OCI-LY1 (cell line): ENCODE data around the gene CERS6.

Experiments used
- H2AFZ ChIP-seq: fragments of 200-600 bp; sonication (generic), shearing (Covaris generic); 2 replicates; pipeline ENCODE4 v1.6.0; 2014; ENCODE audit warnings: antibody characterized with exemption, mild to moderate bottlenecking, low read length
- H3F3A ChIP-seq: fragments of 200-600 bp; sonication (generic), shearing (Covaris generic); 2 replicates; pipeline ENCODE4 v1.6.0; 2014; ENCODE audit warnings: mild to moderate bottlenecking, antibody characterized with exemption, low read length, moderate library complexity; ENCODE audit not compliant: insufficient read depth
- H3K27ac ChIP-seq: fragments of 200-600 bp; sonication (generic); 2 replicates; pipeline ENCODE4 v1.5.1; 2014; ENCODE audit warnings: low read length, mixed run types, mild to moderate bottlenecking, low read depth; ENCODE audit not compliant: poor library complexity, severe bottlenecking
- H3K27me3 ChIP-seq: fragments of 200-600 bp; sonication (generic); 2 replicates; pipeline ENCODE4 v1.6.0; 2014; ENCODE audit warnings: antibody characterized with exemption, mild to moderate bottlenecking, low read length, moderate library complexity; ENCODE audit not compliant: insufficient read depth
- H3K36me3 ChIP-seq: fragments of 200-600 bp; sonication (generic); 2 replicates; pipeline ENCODE4 v1.6.1; 2014; ENCODE audit warnings: mild to moderate bottlenecking, antibody characterized with exemption, low read length, moderate library complexity, mixed read lengths; ENCODE audit not compliant: insufficient read depth
- H3K4me1 ChIP-seq: fragments of 200-600 bp; sonication (generic); 2 replicates; pipeline ENCODE4 v1.5.1; 2014; ENCODE audit warnings: mild to moderate bottlenecking, low read length, moderate library complexity; ENCODE audit not compliant: insufficient read depth, severe bottlenecking
- H3K4me2 ChIP-seq: fragments of 200-600 bp; sonication (generic), shearing (Covaris generic); 2 replicates; pipeline ENCODE4 v1.6.1; 2014; ENCODE audit warnings: low read length
- H3K4me3 ChIP-seq: fragments of 200-600 bp; sonication (generic); 2 replicates; pipeline ENCODE4 v1.5.1; 2014; ENCODE audit warnings: low read length, low read depth, mild to moderate bottlenecking, mixed read lengths; ENCODE audit not compliant: poor library complexity, severe bottlenecking
- H3K79me2 ChIP-seq: fragments of 200-600 bp; shearing (Covaris generic); 2 replicates; pipeline ENCODE4 v1.6.1; 2016; ENCODE audit warnings: mixed run types, low read length, mixed read lengths; ENCODE audit not compliant: insufficient read depth
- H3K9ac ChIP-seq: fragments of 200-600 bp; sonication (generic), shearing (Covaris generic); 2 replicates; pipeline ENCODE4 v1.6.1; 2014; ENCODE audit warnings: mild to moderate bottlenecking, low read length, mixed read lengths
- H3K9me2 ChIP-seq: fragments of 200-600 bp; sonication (generic), shearing (Covaris generic); 2 replicates; pipeline ENCODE4 v1.6.1; 2014; ENCODE audit warnings: low read depth, mild to moderate bottlenecking, low read length, mixed read lengths
- H3K9me3 ChIP-seq: fragments of 200-600 bp; shearing (Covaris generic); 2 replicates; pipeline ENCODE4 v1.6.1; 2014; ENCODE audit warnings: low read length, mixed read lengths
- H4K20me1 ChIP-seq: fragments of 200-600 bp; sonication (generic), shearing (Covaris generic); 2 replicates; pipeline ENCODE4 v1.6.0; 2016; ENCODE audit warnings: mild to moderate bottlenecking, low read length; ENCODE audit not compliant: insufficient read depth
- CTCF ChIP-seq: fragments of 200-600 bp; sonication (generic), shearing (Covaris generic); IDR thresholded peaks from 2 replicates; pipeline ENCODE4 v1.5.1; 2017; ENCODE audit warnings: mild to moderate bottlenecking, antibody characterized with exemption, low read length, moderate library complexity, mixed read lengths
- EZH2 ChIP-seq: fragments of 200-600 bp; sonication (generic), shearing (Covaris generic); IDR thresholded peaks from 2 replicates; pipeline ENCODE4 v1.8.0; 2017; ENCODE audit warnings: borderline replicate concordance, mixed run types, mild to moderate bottlenecking, antibody characterized with exemption, low read length, moderate library complexity, mixed read lengths

The CERS6 gene

DNA sequence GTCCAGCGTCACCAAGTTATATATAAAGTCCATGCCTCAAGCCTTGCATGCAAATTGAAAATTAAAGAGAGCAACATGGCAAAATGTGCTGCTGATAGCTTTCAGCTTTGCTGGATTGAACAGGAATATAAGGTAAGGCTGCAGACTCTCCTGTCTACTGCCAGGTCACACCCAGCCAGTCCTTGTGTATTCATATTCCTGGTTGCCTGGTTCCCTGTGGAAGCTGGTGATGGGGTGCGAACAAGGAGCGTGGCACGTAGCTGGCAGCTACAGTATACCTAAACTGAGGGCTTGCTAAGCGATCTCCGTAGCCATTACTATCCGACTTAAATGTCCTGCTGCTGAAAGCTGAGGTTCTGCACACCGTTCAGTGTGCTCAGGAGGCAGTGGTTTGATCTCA, 296.3 kb downstream of the CERS6 start:
- Histone ChIP-seq H3K9ac (no peak overlapping the region), H3K27ac (no peak overlapping the region), H3F3A (no peaks in the 10 kb centered on the region), H3K79me2 (no peaks in the 10 kb centered on the region), H4K20me1 (no peaks in the 10 kb centered on the region), H3K4me1 (no peaks in the 10 kb centered on the region), H3K4me3 (no peak overlapping the region), H3K36me3 (no peaks in the 10 kb centered on the region), H2AFZ (no peak overlapping the region), H3K27me3 (no peaks in the 10 kb centered on the region), H3K9me3 (no peaks in the 10 kb centered on the region), H3K4me2 (no peak overlapping the region), H3K9me2 (no peaks in the 10 kb centered on the region)
- no peak for TF ChIP-seq CTCF

DNA sequence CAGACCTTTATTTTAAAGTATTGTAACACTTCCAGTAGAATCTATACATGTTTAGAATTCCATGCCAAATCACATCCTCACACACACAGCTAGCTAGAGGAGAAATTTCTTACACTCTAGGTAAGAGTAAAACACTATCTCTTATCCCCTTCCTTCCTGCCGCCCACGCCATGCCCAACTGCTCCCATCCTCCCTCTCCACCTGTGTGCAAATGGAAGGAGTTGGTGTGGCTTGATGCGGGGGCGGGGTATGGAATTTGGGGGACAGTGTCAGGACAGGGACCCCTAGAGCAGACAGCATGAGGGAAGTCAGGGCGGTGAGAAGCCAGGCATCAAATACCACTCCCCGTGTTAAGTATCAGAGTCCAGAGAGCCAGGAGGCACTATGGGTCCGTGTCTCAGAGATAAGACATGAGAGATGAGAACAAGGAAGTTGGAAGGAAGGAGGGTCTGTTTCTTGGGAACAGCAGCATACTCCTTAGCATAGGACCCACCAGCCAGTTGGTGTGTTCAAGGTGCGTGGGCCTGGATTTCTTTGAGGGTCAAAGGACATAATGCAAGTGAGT, 297.8 kb downstream of the CERS6 start:
- TF ChIP-seq CTCF (no peak), EZH2 (no peak)

DNA sequence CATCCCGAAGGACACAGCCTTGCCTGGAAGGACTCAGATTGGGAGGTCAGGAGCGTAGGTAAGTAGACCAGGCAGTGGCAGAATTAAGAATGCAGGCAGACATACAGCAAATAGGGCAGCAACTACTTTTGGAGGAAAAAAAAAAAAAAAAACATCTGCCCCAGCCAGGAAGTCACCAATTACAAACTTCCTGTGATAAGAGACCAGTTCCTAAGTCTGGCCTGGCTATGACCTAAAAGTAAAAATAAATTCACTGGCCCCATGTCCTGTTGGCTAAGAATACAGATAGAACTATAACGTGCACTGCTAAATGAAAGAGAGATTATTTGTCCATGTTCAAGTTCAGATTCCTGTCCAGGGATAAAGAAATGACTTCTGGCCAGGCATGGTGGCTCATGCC, 301.2 kb downstream of the CERS6 start:
- TF ChIP-seq CTCF (no peak), EZH2 (no peak)
- H3K27ac ChIP-seq: no peak overlapping the region

More for the DNA sequence above, 297.8 kb downstream of the CERS6 start:
- Histone ChIP-seq H3K4me1 (no peaks in the 10 kb centered on the region), H3K4me3 (no peak overlapping the region), H3K4me2 (no peak overlapping the region), H3K9ac (no peak overlapping the region), H3K27me3 (no peaks in the 10 kb centered on the region), H3K36me3 (no peaks in the 10 kb centered on the region), H3F3A (no peaks in the 10 kb centered on the region), H2AFZ (no peak overlapping the region), H3K79me2 (no peaks in the 10 kb centered on the region), H4K20me1 (no peaks in the 10 kb centered on the region), H3K27ac (no peak overlapping the region), H3K9me3 (no peaks in the 10 kb centered on the region), H3K9me2 (no peaks in the 10 kb centered on the region)

More for the DNA sequence above, 301.2 kb downstream of the CERS6 start:
- Histone ChIP-seq H2AFZ (no peak overlapping the region), H3K9me2 (no peaks in the 10 kb centered on the region), H3K4me3 (no peak overlapping the region), H3K4me1 (no peaks in the 10 kb centered on the region), H3K36me3 (no peaks in the 10 kb centered on the region), H3F3A (no peaks in the 10 kb centered on the region), H3K4me2 (no peak overlapping the region), H3K9me3 (no peaks in the 10 kb centered on the region), H3K79me2 (no peaks in the 10 kb centered on the region), H4K20me1 (no peaks in the 10 kb centered on the region), H3K9ac (no peak overlapping the region), H3K27me3 (no peaks in the 10 kb centered on the region)
